ENCODE measurements around the gene LRP1.

LRP1 gene

GRCh38 chr12:57099766-57100165 lies 28.5 kb upstream of the LRP1 start:
- H3K36me3 Mint-ChIP-seq (ENCODE audit: low read depth): peaks cover 96% of the 10 kb centered on the region
- DNase-seq: no peak
- no peak overlapping the region for H3K4me3 Mint-ChIP-seq
- no peaks in the 10 kb centered on the region for H3K9me3 Mint-ChIP-seq
- peak overlapping the region; percentile 76 for H3K27ac Mint-ChIP-seq
- H3K4me1 Mint-ChIP-seq (ENCODE audit: low read depth): peaks cover 57% of the 10 kb centered on the region
- no peaks in the 10 kb centered on the region for H3K27me3 Mint-ChIP-seq

GRCh38 chr12:57101892-57102695 lies 26.2 kb upstream of the LRP1 start:
- H3K27ac Mint-ChIP-seq: peak overlapping the region; percentile 76
- no peak for DNase-seq
- no peak overlapping the region for H3K4me3 Mint-ChIP-seq
- H3K4me1 Mint-ChIP-seq (ENCODE audit: low read depth): peaks cover 57% of the 10 kb centered on the region
- H3K27me3 Mint-ChIP-seq: no peaks in the 10 kb centered on the region
- H3K36me3 Mint-ChIP-seq (ENCODE audit: low read depth): peaks cover 96% of the 10 kb centered on the region
- H3K9me3 Mint-ChIP-seq: no peaks in the 10 kb centered on the region

GRCh38 chr12:57103856-57104255 lies 24.4 kb upstream of the LRP1 start:
- Mint-ChIP-seq H3K27ac (peak overlapping the region; percentile 74), H3K9me3 (no peaks in the 10 kb centered on the region), H3K36me3 (ENCODE audit: low read depth) (peaks cover 96% of the 10 kb centered on the region)

GRCh38 chr12:57104292-57104910 lies 23.9 kb upstream of the LRP1 start:
- H3K27ac Mint-ChIP-seq: peak overlapping the region; percentile 74
- no peak overlapping the region for H3K4me3 Mint-ChIP-seq

More at GRCh38 chr12:57103856-57104255, 24.4 kb upstream of the LRP1 start:
- Mint-ChIP-seq H3K4me1 (ENCODE audit: low read depth) (peaks cover 72% of the 10 kb centered on the region), H3K27me3 (no peaks in the 10 kb centered on the region), H3K4me3 (no peak overlapping the region)
- DNase-seq: no peak

GRCh38 chr12:57105011-57105753 lies 23.1 kb upstream of the LRP1 start:
- Mint-ChIP-seq H3K27ac (peak overlapping the region; percentile 74), H3K36me3 (ENCODE audit: low read depth) (peaks cover 92% of the 10 kb centered on the region), H3K4me3 (no peak overlapping the region), H3K9me3 (no peaks in the 10 kb centered on the region), H3K27me3 (no peaks in the 10 kb centered on the region), H3K4me1 (ENCODE audit: low read depth) (peaks cover 73% of the 10 kb centered on the region)
- DNase-seq: no peak

More at GRCh38 chr12:57104292-57104910, 23.9 kb upstream of the LRP1 start:
- Mint-ChIP-seq H3K4me1 (ENCODE audit: low read depth) (peaks cover 70% of the 10 kb centered on the region), H3K27me3 (no peaks in the 10 kb centered on the region), H3K36me3 (ENCODE audit: low read depth) (peaks cover 92% of the 10 kb centered on the region), H3K9me3 (no peaks in the 10 kb centered on the region)
- DNase-seq: no peak

- peaks cover 93% of the 10 kb centered on the region for H3K36me3 Mint-ChIP-seq (ENCODE audit: low read depth)
- peak overlapping the region; percentile 84 for H3K27ac Mint-ChIP-seq
- no peaks in the 10 kb centered on the region for H3K27me3 Mint-ChIP-seq
- H3K4me3 Mint-ChIP-seq: no peak overlapping the region
- H3K4me1 Mint-ChIP-seq (ENCODE audit: low read depth): peaks cover 72% of the 10 kb centered on the region
- DNase-seq: no peak
- H3K9me3 Mint-ChIP-seq: no peaks in the 10 kb centered on the region
Observed at GRCh38 chr12:57106021-57106708, 22.1 kb upstream of the LRP1 start.

- Mint-ChIP-seq H3K27ac (peak overlapping the region; percentile 84), H3K4me3 (peak overlapping the region; percentile 37), H3K27me3 (no peaks in the 10 kb centered on the region), H3K36me3 (ENCODE audit: low read depth) (peaks cover 82% of the 10 kb centered on the region), H3K4me1 (ENCODE audit: low read depth) (peaks cover 75% of the 10 kb centered on the region), H3K9me3 (no peaks in the 10 kb centered on the region)
- DNase-seq: no peak
Observed at GRCh38 chr12:57107456-57108155, 20.7 kb upstream of the LRP1 start.

GRCh38 chr12:57109207-57110103 lies 18.8 kb upstream of the LRP1 start:
- H3K36me3 Mint-ChIP-seq (ENCODE audit: low read depth): peaks cover 67% of the 10 kb centered on the region
- H3K4me1 Mint-ChIP-seq (ENCODE audit: low read depth): peaks cover 69% of the 10 kb centered on the region
- no peak for DNase-seq
- H3K9me3 Mint-ChIP-seq: no peaks in the 10 kb centered on the region
- H3K27me3 Mint-ChIP-seq: no peaks in the 10 kb centered on the region
- peak overlapping the region; percentile 97 for H3K27ac Mint-ChIP-seq
- H3K4me3 Mint-ChIP-seq: peak overlapping the region; percentile 91

- peak; percentile 85 for DNase-seq
- H3K36me3 Mint-ChIP-seq (ENCODE audit: low read depth): peaks cover 57% of the 10 kb centered on the region
- no peaks in the 10 kb centered on the region for H3K27me3 Mint-ChIP-seq
- H3K27ac Mint-ChIP-seq: peak overlapping the region; percentile 97
- peaks cover 62% of the 10 kb centered on the region for H3K4me1 Mint-ChIP-seq (ENCODE audit: low read depth)
- no peaks in the 10 kb centered on the region for H3K9me3 Mint-ChIP-seq
- peak overlapping the region; percentile 91 for H3K4me3 Mint-ChIP-seq
Observed at GRCh38 chr12:57110104-57111030, 17.9 kb upstream of the LRP1 start.

- peak within 1 kb of the TSS; percentile 97 for H3K27ac Mint-ChIP-seq
- peaks cover 56% of the 10 kb centered on the region for H3K4me1 Mint-ChIP-seq (ENCODE audit: low read depth)
- H3K36me3 Mint-ChIP-seq (ENCODE audit: low read depth): peaks cover 49% of the 10 kb centered on the region
- DNase-seq: peak; percentile 83
- no peaks in the 10 kb centered on the region for H3K9me3 Mint-ChIP-seq
- H3K4me3 Mint-ChIP-seq: peak within 1 kb of the TSS; percentile 91
- no peaks in the 10 kb centered on the region for H3K27me3 Mint-ChIP-seq
Observed at GRCh38 chr12:57111031-57111734, 17.1 kb upstream of the LRP1 start, which contains the start of gene STAT6. Gene STAT6 (minus strand): TSS chr12:57111362. CDS start chr12:57108278, 3,084 bp downstream.

- peak overlapping the region; percentile 97 for H3K27ac Mint-ChIP-seq
Observed at GRCh38 chr12:57112492-57113294, 15.6 kb upstream of the LRP1 start.

More at GRCh38 chr12:57112492-57113294, 15.6 kb upstream of the LRP1 start:
- Mint-ChIP-seq H3K4me3 (peak overlapping the region; percentile 91), H3K36me3 (ENCODE audit: low read depth) (peaks cover 34% of the 10 kb centered on the region), H3K4me1 (ENCODE audit: low read depth) (peaks cover 41% of the 10 kb centered on the region), H3K27me3 (no peaks in the 10 kb centered on the region), H3K9me3 (no peaks in the 10 kb centered on the region)
- DNase-seq: no peak
